A549 (cell line): Measurements from ENCODE around the gene EVX2. TPM values are rescaled to one million over a fixed set of nuclear protein-coding genes. Genes with fewer than 3 reads are reported as not detected.
A peak's percentile ranks its signal among the peaks of the same experiment; 100 is the strongest.

ENCODE experiments used
- ATAC-seq, 2 experiments: fragments of 200-7000 bp in 1 of 2; fragments of >200 bp in 1 of 2; cut with Nextera tagmentation in 1 of 2; cut with Tn5 transposase in 1 of 2; 3 replicates each; pipeline versions ENCODE4 v1.8.0 to v1.9.1; 2018 to 2020; ENCODE audit warnings: mild to moderate bottlenecking in 1 of 2, moderate library complexity in 1 of 2
- CTCF ChIA-PET: fragments of 300-600 bp; sonication (Branson Sonifier 250); formaldehyde crosslinking; extraction: SDS; loops from one replicate; lab custom pipeline; 2021; ENCODE audit warnings: antibody characterized with exemption, inconsistent platforms; lab: Yijun Ruan, JAX
- POLR2A ChIA-PET: fragments of 350-600 bp; formaldehyde crosslinking; extraction: SDS; loops from one replicate; lab custom pipeline; 2021; ENCODE audit warnings: antibody characterized with exemption, inconsistent platforms; lab: Yijun Ruan, JAX
- DNase-seq, 2 experiments: peaks; one replicate each; pipeline versions ENCODE4 v3.0.0 to v3.0.0-alpha.2; 2011 to 2016; ENCODE audit warnings: low read depth in 1 of 2, low spot score in 1 of 2
- FAIRE-seq: peaks from 2 replicates; lab custom pipeline; 2011; peaks lifted over from hg19 to GRCh38; lab: Jason Lieb, UNC
- H3K27ac ChIP-seq, 2 experiments: fragments of >200 bp; sonication (Bioruptor Twin); formaldehyde crosslinking; 3 replicates each; pipeline ENCODE4 v1.5.1; 2016 to 2017
- H3K4me1 ChIP-seq: fragments of >200 bp; sonication (Bioruptor Twin); formaldehyde crosslinking; 3 replicates; pipeline ENCODE4 v1.6.1; 2016
- H3K4me2 ChIP-seq: fragments of >200 bp; sonication (Bioruptor Twin); formaldehyde crosslinking; 3 replicates; pipeline ENCODE4 v1.6.1; 2016
- H3K4me3 ChIP-seq: fragments of >200 bp; sonication (Bioruptor Twin); formaldehyde crosslinking; 3 replicates; pipeline ENCODE4 v1.5.1; 2016
- H3K9me3 ChIP-seq: fragments of >200 bp; sonication (Bioruptor Twin); formaldehyde crosslinking; 3 replicates; pipeline ENCODE4 v1.6.1; 2016
- ATOH8 ChIP-seq: fragments of 250-450 bp; sonication (Bioruptor Pico); IDR thresholded peaks from 2 replicates; pipeline ENCODE4 v1.5.0; 2020; ENCODE audit warnings: low read depth, mild to moderate bottlenecking, moderate library complexity
- EHF ChIP-seq: fragments of 250-450 bp; sonication (Bioruptor Pico); IDR thresholded peaks from 2 replicates; pipeline ENCODE4 v1.5.0; 2020; ENCODE audit warnings: mild to moderate bottlenecking
- FOSB ChIP-seq: fragments of 250-450 bp; sonication (Bioruptor Pico); IDR thresholded peaks from 2 replicates; pipeline ENCODE4 v1.5.0; 2020; ENCODE audit warnings: mild to moderate bottlenecking, moderate library complexity
- HDAC2 ChIP-seq: fragments of 200-600 bp; sonication (generic); IDR thresholded peaks from 2 replicates; pipeline ENCODE4 v1.6.1; 2016
- HMGXB4 ChIP-seq: fragments of 250-450 bp; sonication (Bioruptor Pico); IDR thresholded peaks from 2 replicates; pipeline ENCODE4 v1.5.0; 2021; ENCODE audit warnings: mild to moderate bottlenecking, moderate library complexity, borderline replicate concordance
- KDM1A ChIP-seq: fragments of 200-600 bp; sonication (generic); IDR thresholded peaks from 2 replicates; pipeline ENCODE4 v1.6.1; 2016; ENCODE audit warnings: low read depth, mild to moderate bottlenecking
- MAFK ChIP-seq: fragments of 450-650 bp; IDR thresholded peaks from 2 replicates; pipeline ENCODE4 v1.6.1; 2014; ENCODE audit not compliant: partially characterized antibody
- MAX ChIP-seq: IDR thresholded peaks from 2 replicates; pipeline ENCODE4 v1.6.1; 2012
- RCOR1 ChIP-seq: fragments of 150-350 bp; IDR thresholded peaks from 2 replicates; pipeline ENCODE4 v1.6.1; 2014; ENCODE audit warnings: antibody characterized with exemption, low read length, low read depth
- REST ChIP-seq: fragments of 200-600 bp; sonication (generic); IDR thresholded peaks from 2 replicates; pipeline ENCODE4 v1.6.1; 2016; ENCODE audit warnings: antibody characterized with exemption, mild to moderate bottlenecking, moderate library complexity
- RNF2 ChIP-seq: fragments of 200-600 bp; sonication (generic); IDR thresholded peaks from 2 replicates; pipeline ENCODE4 v1.6.1; 2016; ENCODE audit warnings: low read depth, mild to moderate bottlenecking, antibody characterized with exemption, moderate library complexity, borderline replicate concordance
- SREBF2 ChIP-seq: fragments of 450-650 bp; IDR thresholded peaks from 2 replicates; pipeline ENCODE4 v1.6.1; 2014; ENCODE audit warnings: mild to moderate bottlenecking, moderate library complexity
- TFCP2L1 ChIP-seq: fragments of 250-450 bp; sonication (Bioruptor Pico); IDR thresholded peaks from 2 replicates; pipeline ENCODE4 v1.5.0; 2021; ENCODE audit warnings: mild to moderate bottlenecking
- ZFP36 ChIP-seq: fragments of 450-650 bp; IDR thresholded peaks from 2 replicates; pipeline ENCODE4 v1.6.1; 2014; ENCODE audit warnings: borderline replicate concordance; ENCODE audit not compliant: partially characterized antibody
- WGBS: methylation state at CpG from one replicate; pipeline ENCODE4 v1.1.6; 2017; ENCODE audit errors: missing lambda C conversion rate; 5-methylcytosine and 5-hydroxymethylcytosine counted together
- polyA plus RNA-seq, 4 experiments: library from polyadenylated mRNA; depleted of rRNA in 3 of 4; stranded (reverse); fragments of >200 nt; fragmentation: RNase III in 1 of 4; extraction: RNeasy Plus Mini Kit Qiagen cat#74134 plus additional on column Dnase treatment in 1 of 4; gene quantifications; 2 replicates in 3 of 4; 3 replicates in 1 of 4; pipeline ENCODE4 v1.2.3, GENCODE V29; 2011 to 2017
- TF ChIP-seq, protein P1 (sequence below): IDR thresholded peaks from 2 replicates; pipeline ENCODE4 v1.6.1; 2012
- TF ChIP-seq, protein P2 (sequence below): IDR thresholded peaks from 2 replicates; pipeline ENCODE4 v1.6.1; 2012; ENCODE audit warnings: low read depth, borderline replicate concordance
- TF ChIP-seq, protein P3 (sequence below): fragments of >200 bp; sonication (Bioruptor Twin); formaldehyde crosslinking; IDR thresholded peaks from 3 replicates; pipeline ENCODE4 v1.5.1; 2016
- TF ChIP-seq, protein P4 (sequence below): fragments of >200 bp; sonication (Bioruptor Twin); formaldehyde crosslinking; IDR thresholded peaks from 3 replicates; pipeline ENCODE4 v1.6.1; 2016

Gene EVX2
- polyA plus RNA-seq, 2 of the 4 experiments (the other 2 are of a cell fraction): 0.03 TPM; not detected in 1

- peaks cover 9% of the 10 kb centered on the region; the same call in 2 of the 3 replicates for H3K4me1 ChIP-seq
- FAIRE-seq (no peak), ATAC-seq (peak; percentile 36 to 67; a peak in 5 of 6 replicates), DNase-seq (peak in 1 of 2 experiments; percentile 36)
- peak overlapping the region; percentile 97 for H3K4me2 ChIP-seq
- ChIA-PET CTCF (interaction anchor here (0.6 to 5.5 kb wide), 31 partner anchors 8 to 1379 kb away, joined by 3 to 57 read pairs (median 5); partner anchors contain the start of gene HOXD11), POLR2A (no interaction called here)
- H3K9me3 ChIP-seq: peaks cover 10% of the 10 kb centered on the region
- H3K4me3 ChIP-seq: peak overlapping the region; percentile 49
- H3K27ac ChIP-seq: no peak overlapping the region
- TF ChIP-seq TFCP2L1 (CRISPR knock-in tag) (no peak), EHF (CRISPR knock-in tag) (no peak), MAX (0 out of 2 replicates have a peak, but pooled peaks have one; percentile 5)
- TF ChIP-seq, protein P1, sequence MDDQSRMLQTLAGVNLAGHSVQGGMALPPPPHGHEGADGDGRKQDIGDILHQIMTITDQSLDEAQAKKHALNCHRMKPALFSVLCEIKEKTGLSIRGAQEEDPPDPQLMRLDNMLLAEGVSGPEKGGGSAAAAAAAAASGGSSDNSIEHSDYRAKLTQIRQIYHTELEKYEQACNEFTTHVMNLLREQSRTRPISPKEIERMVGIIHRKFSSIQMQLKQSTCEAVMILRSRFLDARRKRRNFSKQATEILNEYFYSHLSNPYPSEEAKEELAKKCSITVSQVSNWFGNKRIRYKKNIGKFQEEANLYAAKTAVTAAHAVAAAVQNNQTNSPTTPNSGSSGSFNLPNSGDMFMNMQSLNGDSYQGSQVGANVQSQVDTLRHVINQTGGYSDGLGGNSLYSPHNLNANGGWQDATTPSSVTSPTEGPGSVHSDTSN: no peak
- WGBS: 2% methylated on average over 21 of the region's 30 CpGs
Observed at GRCh38 chr2:176079285-176079830, 4.4 kb downstream of the EVX2 start.

- DNase-seq: no peak
- Histone ChIP-seq H3K27ac (no peak overlapping the region), H3K4me3 (peak overlapping the region; percentile 49), H3K4me1 (peaks cover 9% of the 10 kb centered on the region; the same call in 2 of the 3 replicates), H3K9me3 (peaks cover 10% of the 10 kb centered on the region), H3K4me2 (peak overlapping the region; percentile 97)
- POLR2A ChIA-PET: no interaction called here
- FAIRE-seq: no peak
- TF ChIP-seq RCOR1 (no peak), HMGXB4 (CRISPR knock-in tag) (no peak), MAFK (no peak), FOSB (no peak), EHF (CRISPR knock-in tag) (no peak), RNF2 (0 out of 2 replicates have a peak, but pooled peaks have one; percentile 9), MAX (0 out of 2 replicates have a peak, but pooled peaks have one; percentile 5), ZFP36 (no peak), ATOH8 (CRISPR knock-in tag) (no peak), SREBF2 (no peak), HDAC2 (no peak; the same call in 1 of the 2 replicates), KDM1A (no peak), REST (no peak)
- TF ChIP-seq, protein P2, sequence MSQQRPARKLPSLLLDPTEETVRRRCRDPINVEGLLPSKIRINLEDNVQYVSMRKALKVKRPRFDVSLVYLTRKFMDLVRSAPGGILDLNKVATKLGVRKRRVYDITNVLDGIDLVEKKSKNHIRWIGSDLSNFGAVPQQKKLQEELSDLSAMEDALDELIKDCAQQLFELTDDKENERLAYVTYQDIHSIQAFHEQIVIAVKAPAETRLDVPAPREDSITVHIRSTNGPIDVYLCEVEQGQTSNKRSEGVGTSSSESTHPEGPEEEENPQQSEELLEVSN: no peak; the same call in 1 of the 2 replicates
- TF ChIP-seq, protein P3, sequence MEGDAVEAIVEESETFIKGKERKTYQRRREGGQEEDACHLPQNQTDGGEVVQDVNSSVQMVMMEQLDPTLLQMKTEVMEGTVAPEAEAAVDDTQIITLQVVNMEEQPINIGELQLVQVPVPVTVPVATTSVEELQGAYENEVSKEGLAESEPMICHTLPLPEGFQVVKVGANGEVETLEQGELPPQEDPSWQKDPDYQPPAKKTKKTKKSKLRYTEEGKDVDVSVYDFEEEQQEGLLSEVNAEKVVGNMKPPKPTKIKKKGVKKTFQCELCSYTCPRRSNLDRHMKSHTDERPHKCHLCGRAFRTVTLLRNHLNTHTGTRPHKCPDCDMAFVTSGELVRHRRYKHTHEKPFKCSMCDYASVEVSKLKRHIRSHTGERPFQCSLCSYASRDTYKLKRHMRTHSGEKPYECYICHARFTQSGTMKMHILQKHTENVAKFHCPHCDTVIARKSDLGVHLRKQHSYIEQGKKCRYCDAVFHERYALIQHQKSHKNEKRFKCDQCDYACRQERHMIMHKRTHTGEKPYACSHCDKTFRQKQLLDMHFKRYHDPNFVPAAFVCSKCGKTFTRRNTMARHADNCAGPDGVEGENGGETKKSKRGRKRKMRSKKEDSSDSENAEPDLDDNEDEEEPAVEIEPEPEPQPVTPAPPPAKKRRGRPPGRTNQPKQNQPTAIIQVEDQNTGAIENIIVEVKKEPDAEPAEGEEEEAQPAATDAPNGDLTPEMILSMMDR: no peak
- TF ChIP-seq, protein P4, sequence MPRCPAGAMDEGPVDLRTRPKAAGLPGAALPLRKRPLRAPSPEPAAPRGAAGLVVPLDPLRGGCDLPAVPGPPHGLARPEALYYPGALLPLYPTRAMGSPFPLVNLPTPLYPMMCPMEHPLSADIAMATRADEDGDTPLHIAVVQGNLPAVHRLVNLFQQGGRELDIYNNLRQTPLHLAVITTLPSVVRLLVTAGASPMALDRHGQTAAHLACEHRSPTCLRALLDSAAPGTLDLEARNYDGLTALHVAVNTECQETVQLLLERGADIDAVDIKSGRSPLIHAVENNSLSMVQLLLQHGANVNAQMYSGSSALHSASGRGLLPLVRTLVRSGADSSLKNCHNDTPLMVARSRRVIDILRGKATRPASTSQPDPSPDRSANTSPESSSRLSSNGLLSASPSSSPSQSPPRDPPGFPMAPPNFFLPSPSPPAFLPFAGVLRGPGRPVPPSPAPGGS: no peak
- TF ChIP-seq, protein P1: no peak
- ATAC-seq: peak in 1 of 2 experiments; percentile 37; a peak in 3 of 6 replicates
- WGBS: 3% methylated on average over 25 of the region's 25 CpGs
- CTCF ChIA-PET: interaction anchor here (0.6 to 5.5 kb wide), 28 partner anchors 8 to 1379 kb away, joined by 3 to 57 read pairs (median 6); partner anchors contain the start of gene HOXD11
Observed at GRCh38 chr2:176078541-176079284, 5.0 kb downstream of the EVX2 start.
